Osteocyte (in vitro differentiated cells): ENCODE measurements around the gene ULBP2. TPM values are rescaled to one million over a fixed set of nuclear protein-coding genes. Genes with fewer than 3 reads are reported as not detected.

Experiments
- DNase-seq: peaks from one replicate; pipeline ENCODE4 v3.0.0; 2021; ENCODE audit warnings: mixed read lengths; ENCODE audit not compliant: unreplicated experiment; ENCODE audit errors: extremely low spot score
- H3K27ac Mint-ChIP-seq: one replicate; pipeline ENCODE4 v1.8.0; 2021; ENCODE audit warnings: mild to moderate bottlenecking, mixed read lengths; ENCODE audit not compliant: unreplicated experiment
- H3K27me3 Mint-ChIP-seq: one replicate; pipeline ENCODE4 v1.8.0; 2021; ENCODE audit warnings: mixed read lengths; ENCODE audit not compliant: unreplicated experiment
- H3K36me3 Mint-ChIP-seq: one replicate; pipeline ENCODE4 v1.8.0; 2021; ENCODE audit warnings: mixed read lengths; ENCODE audit not compliant: unreplicated experiment
- H3K4me1 Mint-ChIP-seq: one replicate; pipeline ENCODE4 v1.8.0; 2021; ENCODE audit warnings: mixed read lengths; ENCODE audit not compliant: unreplicated experiment
- H3K4me3 Mint-ChIP-seq: one replicate; pipeline ENCODE4 v1.8.0; 2021; ENCODE audit warnings: mild to moderate bottlenecking, moderate library complexity, mixed read lengths; ENCODE audit not compliant: unreplicated experiment
- H3K9me3 Mint-ChIP-seq: one replicate; pipeline ENCODE4 v1.8.0; 2021; ENCODE audit warnings: mixed read lengths; ENCODE audit not compliant: unreplicated experiment
- total RNA-seq: library from RNA; stranded (reverse); gene quantifications from 2 replicates; pipeline ENCODE4 v1.2.1, GENCODE V29; 2021
- TF ChIP-seq, protein P1 (sequence below): fragments of 200-600 bp; sonication (generic); IDR thresholded peaks from 2 replicates; pipeline ENCODE4 v1.5.0; 2021; ENCODE audit warnings: antibody characterized with exemption, mild to moderate bottlenecking, moderate library complexity

Gene ULBP2
- total RNA-seq, 1 donor from 2014 or later = 2.1 TPM

DNA sequence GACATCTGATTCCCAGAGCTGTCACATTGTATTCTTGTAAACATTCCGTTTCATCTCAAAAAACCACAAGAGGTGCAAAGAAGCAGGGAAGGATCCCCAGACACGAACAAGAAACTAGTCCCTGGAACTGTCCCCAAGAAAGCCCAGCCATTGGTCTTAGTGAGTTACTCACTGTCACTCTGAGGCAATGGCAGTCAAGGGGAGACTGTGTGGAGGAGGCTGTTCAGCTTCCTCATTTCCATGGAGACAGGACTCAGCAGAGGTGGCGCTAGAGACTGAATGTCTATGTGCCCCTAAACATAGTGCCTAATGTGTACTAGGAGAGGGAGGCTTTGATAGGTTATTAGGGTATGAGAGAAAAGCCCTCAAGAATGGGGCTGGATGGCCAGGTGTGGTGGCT is 33.0 kb downstream of the ULBP2 start:
- Mint-ChIP-seq H3K4me1 (no peaks in the 10 kb centered on the region), H3K9me3 (peaks cover 12% of the 10 kb centered on the region), H3K36me3 (peaks cover 12% of the 10 kb centered on the region), H3K27me3 (peaks cover 74% of the 10 kb centered on the region), H3K27ac (no peak overlapping the region), H3K4me3 (no peak overlapping the region)
- no peak for DNase-seq
- TF ChIP-seq, protein P1, sequence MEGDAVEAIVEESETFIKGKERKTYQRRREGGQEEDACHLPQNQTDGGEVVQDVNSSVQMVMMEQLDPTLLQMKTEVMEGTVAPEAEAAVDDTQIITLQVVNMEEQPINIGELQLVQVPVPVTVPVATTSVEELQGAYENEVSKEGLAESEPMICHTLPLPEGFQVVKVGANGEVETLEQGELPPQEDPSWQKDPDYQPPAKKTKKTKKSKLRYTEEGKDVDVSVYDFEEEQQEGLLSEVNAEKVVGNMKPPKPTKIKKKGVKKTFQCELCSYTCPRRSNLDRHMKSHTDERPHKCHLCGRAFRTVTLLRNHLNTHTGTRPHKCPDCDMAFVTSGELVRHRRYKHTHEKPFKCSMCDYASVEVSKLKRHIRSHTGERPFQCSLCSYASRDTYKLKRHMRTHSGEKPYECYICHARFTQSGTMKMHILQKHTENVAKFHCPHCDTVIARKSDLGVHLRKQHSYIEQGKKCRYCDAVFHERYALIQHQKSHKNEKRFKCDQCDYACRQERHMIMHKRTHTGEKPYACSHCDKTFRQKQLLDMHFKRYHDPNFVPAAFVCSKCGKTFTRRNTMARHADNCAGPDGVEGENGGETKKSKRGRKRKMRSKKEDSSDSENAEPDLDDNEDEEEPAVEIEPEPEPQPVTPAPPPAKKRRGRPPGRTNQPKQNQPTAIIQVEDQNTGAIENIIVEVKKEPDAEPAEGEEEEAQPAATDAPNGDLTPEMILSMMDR = no peak

DNA sequence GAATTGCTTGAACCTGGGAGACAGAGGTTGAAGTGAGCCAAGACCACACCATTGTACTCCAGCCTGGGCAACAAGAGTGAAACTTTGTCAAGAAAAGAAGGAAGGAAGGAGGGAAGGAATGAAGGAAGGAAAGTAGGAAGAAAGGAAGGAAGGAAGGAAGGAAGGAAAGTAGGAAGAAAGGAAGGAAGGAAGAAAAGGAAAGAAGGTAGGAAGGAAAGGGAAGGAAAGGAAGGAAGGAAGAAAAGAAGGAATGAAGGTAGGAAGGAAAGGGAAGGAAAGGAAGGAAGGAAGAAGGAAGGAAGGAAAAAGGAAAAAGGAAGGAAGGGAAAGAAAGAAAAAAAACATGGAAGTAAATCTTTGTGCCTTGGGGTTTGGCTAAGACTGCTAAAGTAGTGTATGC is 33.6 kb downstream of the ULBP2 start:
- H3K4me3 Mint-ChIP-seq = no peak overlapping the region
- peaks cover 12% of the 10 kb centered on the region for H3K9me3 Mint-ChIP-seq
- no peak overlapping the region for H3K27ac Mint-ChIP-seq
- DNase-seq = no peak
- TF ChIP-seq, protein P1 = no peak
- H3K36me3 Mint-ChIP-seq = peaks cover 8% of the 10 kb centered on the region
- peaks cover 73% of the 10 kb centered on the region for H3K27me3 Mint-ChIP-seq
- no peaks in the 10 kb centered on the region for H3K4me1 Mint-ChIP-seq

DNA sequence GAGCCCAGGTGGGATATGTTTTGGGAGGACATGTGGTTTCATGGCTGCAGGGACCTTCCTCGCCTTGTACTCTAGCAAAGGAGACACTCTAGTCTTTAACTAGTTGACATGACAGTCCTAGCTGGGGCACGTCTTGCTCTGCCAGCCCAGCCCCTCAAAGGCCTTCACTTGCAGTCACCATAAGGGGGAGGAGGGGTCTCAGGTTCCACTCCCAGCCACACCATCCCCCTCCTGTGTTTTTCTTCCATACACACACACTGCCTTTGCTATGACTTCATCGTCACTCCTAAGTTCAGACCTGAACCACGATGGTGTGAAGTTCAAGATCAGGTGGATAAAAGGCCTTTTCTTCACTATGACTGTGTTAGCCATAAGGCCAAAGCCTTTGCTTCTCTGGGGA is 35.4 kb downstream of the ULBP2 start:
- Mint-ChIP-seq H3K27me3 (peaks cover 88% of the 10 kb centered on the region), H3K36me3 (peaks cover 3% of the 10 kb centered on the region), H3K27ac (no peak overlapping the region), H3K9me3 (peaks cover 11% of the 10 kb centered on the region), H3K4me1 (peaks cover 9% of the 10 kb centered on the region), H3K4me3 (no peak overlapping the region)
- TF ChIP-seq, protein P1 = no peak
- DNase-seq = no peak

DNA sequence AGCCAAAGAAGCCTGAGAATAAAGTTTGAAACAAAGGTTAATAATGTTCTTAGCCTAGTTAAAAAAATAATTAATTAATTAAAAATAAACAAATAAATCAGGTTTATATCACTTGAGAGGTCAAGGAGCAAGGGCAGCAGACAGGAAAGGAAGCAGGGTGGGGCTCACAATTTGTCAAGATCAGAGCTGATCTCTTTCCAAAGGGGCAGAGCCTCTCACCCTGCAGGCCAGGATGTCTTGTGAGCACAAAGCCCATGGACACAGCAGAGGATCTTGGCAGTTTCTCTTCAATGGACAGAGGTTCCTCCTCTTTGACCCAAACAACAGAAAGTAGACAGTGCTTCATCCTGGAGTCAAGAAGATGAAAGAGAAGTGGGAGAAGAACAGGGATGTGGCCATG is 36.8 kb downstream of the ULBP2 start:
- H3K4me1 Mint-ChIP-seq = peaks cover 9% of the 10 kb centered on the region
- H3K4me3 Mint-ChIP-seq = no peak overlapping the region

DNA sequence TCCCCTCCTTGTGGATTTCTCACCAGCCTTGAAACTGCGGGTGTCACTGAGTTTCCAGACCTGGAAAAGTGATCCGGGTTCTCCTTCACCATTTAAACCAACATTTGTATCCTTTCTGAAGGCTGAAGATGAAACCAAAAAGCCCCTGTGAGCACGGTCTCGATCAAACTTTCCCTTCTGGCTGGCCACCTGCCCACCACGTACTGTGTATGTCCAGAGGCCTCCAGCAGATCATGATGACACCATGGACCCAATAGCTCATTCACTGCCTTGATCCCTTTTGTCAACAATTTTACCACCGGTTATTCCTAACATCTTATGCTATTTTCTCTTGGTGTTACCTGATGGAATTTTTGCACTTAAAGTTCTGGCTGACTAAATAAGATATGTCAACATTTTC is 37.5 kb downstream of the ULBP2 start:
- DNase-seq = no peak
- peaks cover 86% of the 10 kb centered on the region for H3K27me3 Mint-ChIP-seq
- H3K27ac Mint-ChIP-seq = no peak overlapping the region
- H3K4me3 Mint-ChIP-seq = no peak overlapping the region
- H3K36me3 Mint-ChIP-seq = no peaks in the 10 kb centered on the region
- no peaks in the 10 kb centered on the region for H3K9me3 Mint-ChIP-seq
- peaks cover 9% of the 10 kb centered on the region for H3K4me1 Mint-ChIP-seq
- TF ChIP-seq, protein P1 = no peak

More for the DNA sequence above, 36.8 kb downstream of the ULBP2 start:
- H3K9me3 Mint-ChIP-seq = peaks cover 5% of the 10 kb centered on the region
- no peaks in the 10 kb centered on the region for H3K36me3 Mint-ChIP-seq
- no peak for DNase-seq
- no peak overlapping the region for H3K27ac Mint-ChIP-seq
- H3K27me3 Mint-ChIP-seq = peaks cover 92% of the 10 kb centered on the region
- TF ChIP-seq, protein P1 = no peak
